ENCODE data around the gene DPH2.

Gene DPH2

GRCh38 chr1:44008259-44008658, 38.4 kb downstream of the DPH2 start:
- DNase-seq: no peak

GRCh38 chr1:44010935-44011471, 41.2 kb downstream of the DPH2 start:
- DNase-seq: no peak

GRCh38 chr1:44012404-44012803, 42.6 kb downstream of the DPH2 start:
- DNase-seq: no peak

GRCh38 chr1:44012941-44013609, 43.3 kb downstream of the DPH2 start:
- no peak for DNase-seq

- no peak for DNase-seq
Observed at GRCh38 chr1:44013949-44014348, 44.1 kb downstream of the DPH2 start.

GRCh38 chr1:44014365-44015104, 44.7 kb downstream of the DPH2 start:
- DNase-seq: no peak

GRCh38 chr1:44015206-44015605, 45.4 kb downstream of the DPH2 start:
- DNase-seq: no peak

GRCh38 chr1:44016041-44016889, 46.5 kb downstream of the DPH2 start:
- DNase-seq: no peak

GRCh38 chr1:44016890-44017400, 47.1 kb downstream of the DPH2 start:
- no peak for DNase-seq

GRCh38 chr1:44019466-44019948, 49.7 kb downstream of the DPH2 start:
- no peak for DNase-seq

GRCh38 chr1:44020464-44020863, 50.7 kb downstream of the DPH2 start:
- DNase-seq: no peak

- no peak for DNase-seq
Observed at GRCh38 chr1:44021156-44021555, 51.3 kb downstream of the DPH2 start.

GRCh38 chr1:44021581-44022321, 51.9 kb downstream of the DPH2 start:
- no peak for DNase-seq

All from fibroblast of skin of right biceps (primary cell).